NOMO-1 treated with dmso at 0.1 percent for 144 hours (cell line): Measurements from ENCODE around the gene SPATA31A5.
"Not testable (repeated sequence)": the region's sequence is repeated elsewhere in the genome, so short reads cannot be mapped to it uniquely, and the experiment has no call there.

Experiments used
- DNase-seq: peaks from one replicate; lab custom pipeline; 2025; ENCODE audit not compliant: unreplicated experiment; lab: John Stamatoyannopoulos, UW

Gene SPATA31A5

DNA sequence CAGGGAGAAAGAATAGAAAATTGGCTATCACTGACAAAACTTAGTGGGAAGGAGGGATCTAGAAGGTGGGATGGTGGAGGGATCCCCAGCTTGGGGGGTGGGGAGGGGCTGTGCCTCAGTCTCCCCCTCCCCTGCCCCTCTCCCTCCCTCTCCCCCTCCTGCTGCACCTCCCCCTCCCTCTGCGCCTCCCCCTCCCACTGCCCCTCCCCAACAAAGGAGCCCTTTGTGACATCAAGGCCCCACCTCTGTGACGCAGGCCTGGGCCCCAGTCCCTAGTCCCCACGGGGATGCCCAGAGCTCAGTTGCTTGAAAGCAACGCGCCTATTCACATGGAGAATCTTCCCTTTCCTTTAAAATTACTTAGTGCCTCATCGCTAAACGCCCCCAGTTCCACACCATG lies at the start of gene SPATA31A5:
TSS of gene SPATA31A5 (plus strand) at position 301 of the 400 bp plus-strand sequence. CDS start at position 330, 29 bp downstream.
- not testable (repeated sequence) for DNase-seq

DNA sequence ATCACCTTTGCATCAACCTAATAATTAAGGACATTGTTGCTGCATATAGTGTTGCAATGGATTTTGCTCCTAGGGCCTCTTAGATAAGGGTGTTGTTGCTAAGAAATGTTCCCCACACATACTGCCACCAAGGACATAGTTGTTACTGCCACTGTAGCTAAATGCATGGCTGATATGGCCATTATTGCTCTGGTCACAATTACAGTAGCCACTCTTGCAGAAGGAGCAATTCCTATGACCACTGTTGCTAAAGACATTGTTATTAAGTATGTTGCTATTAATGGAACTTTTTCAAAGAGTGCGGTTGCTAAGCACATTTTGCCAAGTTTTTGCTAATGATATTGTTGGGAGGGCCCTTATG lies 48.8 kb downstream of the SPATA31A5 start:
- DNase-seq: not testable (repeated sequence)

DNA sequence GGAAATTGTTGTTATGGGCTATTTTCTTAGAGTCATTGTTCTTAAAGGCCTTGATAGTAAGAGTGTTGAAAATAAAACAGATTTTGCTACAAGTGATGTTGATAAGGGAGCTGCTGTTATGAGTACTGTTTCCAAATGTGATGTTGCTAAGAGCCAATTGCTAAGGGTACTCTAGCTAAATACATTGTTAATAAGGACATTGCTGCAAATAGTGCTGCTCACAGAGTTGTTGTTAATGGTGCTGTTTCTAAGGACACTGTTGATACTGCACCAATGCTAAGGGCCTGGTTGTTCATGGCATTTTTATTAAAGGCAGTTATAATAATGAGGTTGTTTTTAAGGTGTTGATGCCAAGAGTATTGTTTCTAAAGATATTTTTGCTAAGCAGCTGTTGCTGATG lies 52.2 kb downstream of the SPATA31A5 start:
- DNase-seq: not testable (repeated sequence)
